Lower leg skin (tissue), 4 donors: ENCODE measurements around the gene ROS1. TPM values are rescaled to one million over a fixed set of nuclear protein-coding genes. Genes with fewer than 3 reads are reported as not detected.
"Not testable (repeated sequence)": the region's sequence is repeated elsewhere in the genome, so short reads cannot be mapped to it uniquely, and the experiment has no call there.

Experiments
- DNase-seq, 2 donors: peaks; one replicate each; pipeline ENCODE4 v3.0.0-alpha.2; 2019; ENCODE audit warnings: low spot score in 2 of 2
- H3K4me3 ChIP-seq: fragments of 200-600 bp; sonication (generic); 2 replicates; pipeline ENCODE4 v1.5.1; 2017; ENCODE audit warnings: mild to moderate bottlenecking, low read depth; ENCODE audit not compliant: poor library complexity, severe bottlenecking
- POLR2A ChIP-seq, 2 donors: fragments of 450-650 bp; IDR thresholded peaks; one replicate each; pipeline ENCODE4 v1.6.1; 2016 to 2017; ENCODE audit warnings: antibody characterized with exemption in 2 of 2, mild to moderate bottlenecking in 1 of 2, moderate library complexity in 1 of 2
- WGBS, 2 donors: methylation state at CpG; one replicate each; pipeline ENCODE4 v1.1.5; 2018; 5-methylcytosine and 5-hydroxymethylcytosine counted together
- intact Hi-C: fragments of 100-400 bp; cut with DNase I; formaldehyde crosslinking; loops from one replicate; pipeline ENCODE4 v1.15.0; 2023; ENCODE audit warnings: low total_unique reads
- total RNA-seq, 4 donors: library from RNA; depleted of rRNA; stranded (reverse); fragments of >200 nt; gene quantifications; one replicate each; pipeline ENCODE4 v1.1.0, GENCODE V29; 2016
- TF ChIP-seq, protein P1 (sequence below), 3 donors: fragments of 450-650 bp; IDR thresholded peaks; one replicate each; pipeline ENCODE4 v1.5.1; 2016; ENCODE audit warnings: antibody characterized with exemption in 3 of 3, mild to moderate bottlenecking in 3 of 3, moderate library complexity in 2 of 3

ROS1 gene
- total RNA-seq, 4 donors from 2014 or later, result 0.11 to 1.3 (median 0.78) TPM

DNA sequence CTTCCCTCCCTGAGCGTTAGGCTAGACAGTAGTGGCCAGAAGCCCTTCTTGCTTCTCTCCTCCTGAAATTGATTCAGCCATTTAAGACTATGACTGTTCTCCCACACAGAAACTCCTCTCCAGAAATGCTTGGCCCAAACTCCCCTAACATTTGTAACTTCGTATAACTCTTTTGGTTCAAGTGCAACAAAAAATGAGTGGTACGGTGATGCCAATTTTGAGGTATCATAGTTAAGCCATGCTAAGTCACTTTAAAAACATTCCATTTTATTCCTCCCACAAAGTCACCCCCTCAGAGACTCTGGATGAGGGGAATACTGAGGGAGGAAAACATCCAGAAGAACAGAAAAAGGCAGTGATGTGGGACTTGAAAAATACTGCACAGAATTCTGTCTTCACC lies 21.1 kb upstream of the ROS1 start:
- intact Hi-C loops, result no loop called here
- no peak for DNase-seq
- 47 to 62% methylated on average over 3 of the region's 3 CpGs for WGBS, 2 donors
- TF ChIP-seq POLR2A (IDR thresholded peaks at IDR 0.05), result no peak
- TF ChIP-seq, protein P1, sequence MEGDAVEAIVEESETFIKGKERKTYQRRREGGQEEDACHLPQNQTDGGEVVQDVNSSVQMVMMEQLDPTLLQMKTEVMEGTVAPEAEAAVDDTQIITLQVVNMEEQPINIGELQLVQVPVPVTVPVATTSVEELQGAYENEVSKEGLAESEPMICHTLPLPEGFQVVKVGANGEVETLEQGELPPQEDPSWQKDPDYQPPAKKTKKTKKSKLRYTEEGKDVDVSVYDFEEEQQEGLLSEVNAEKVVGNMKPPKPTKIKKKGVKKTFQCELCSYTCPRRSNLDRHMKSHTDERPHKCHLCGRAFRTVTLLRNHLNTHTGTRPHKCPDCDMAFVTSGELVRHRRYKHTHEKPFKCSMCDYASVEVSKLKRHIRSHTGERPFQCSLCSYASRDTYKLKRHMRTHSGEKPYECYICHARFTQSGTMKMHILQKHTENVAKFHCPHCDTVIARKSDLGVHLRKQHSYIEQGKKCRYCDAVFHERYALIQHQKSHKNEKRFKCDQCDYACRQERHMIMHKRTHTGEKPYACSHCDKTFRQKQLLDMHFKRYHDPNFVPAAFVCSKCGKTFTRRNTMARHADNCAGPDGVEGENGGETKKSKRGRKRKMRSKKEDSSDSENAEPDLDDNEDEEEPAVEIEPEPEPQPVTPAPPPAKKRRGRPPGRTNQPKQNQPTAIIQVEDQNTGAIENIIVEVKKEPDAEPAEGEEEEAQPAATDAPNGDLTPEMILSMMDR (IDR thresholded peaks at IDR 0.05), result no peak
- H3K4me3 ChIP-seq, result no peak overlapping the region

DNA sequence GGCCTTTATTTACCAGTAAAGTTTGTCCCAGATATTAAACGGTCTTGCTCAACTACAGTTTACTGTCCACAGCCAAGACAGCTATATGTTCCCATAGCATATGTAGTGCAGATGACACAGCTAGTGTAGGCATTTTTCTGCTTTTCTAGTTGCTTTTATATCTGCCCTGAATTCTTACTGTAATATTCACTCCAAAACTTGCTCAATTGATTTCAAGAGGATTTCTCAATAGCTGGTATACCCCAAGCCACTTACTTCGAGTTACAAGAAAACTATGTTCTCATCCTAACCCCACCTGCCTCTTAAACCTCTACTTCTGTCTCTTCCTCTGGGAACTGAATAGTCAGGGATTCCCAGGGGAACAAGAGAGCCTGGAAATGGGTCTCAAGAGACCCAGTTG lies 18.9 kb upstream of the ROS1 start:
- DNase-seq, result no peak
- intact Hi-C loops, result no loop called here
- no peak overlapping the region for H3K4me3 ChIP-seq
- TF ChIP-seq POLR2A (IDR thresholded peaks at IDR 0.05), result no peak
- TF ChIP-seq, protein P1 (IDR thresholded peaks at IDR 0.05), result no peak
- 64 to 71% methylated on average over 2 of the region's 2 CpGs for WGBS, 2 donors

DNA sequence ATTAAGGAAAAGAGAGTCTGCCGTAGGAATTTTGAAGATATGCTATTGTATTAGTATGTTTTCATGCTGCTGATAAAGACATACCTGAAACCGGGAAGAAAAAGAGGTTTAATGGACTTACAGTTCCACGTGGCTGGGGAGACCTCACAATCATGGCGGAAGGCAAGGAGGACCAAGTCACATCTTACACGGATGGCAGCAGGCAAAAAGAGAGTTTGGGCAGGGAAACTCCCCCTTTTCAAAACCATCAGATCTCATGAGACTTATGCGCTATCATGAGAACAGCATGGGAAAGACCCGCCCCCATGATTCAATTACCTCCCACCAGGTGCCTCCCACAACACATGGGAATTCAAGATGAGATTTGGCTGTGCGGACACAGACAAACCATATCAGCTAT lies 16.6 kb upstream of the ROS1 start:
- intact Hi-C loops, DNase-seq, H3K4me3 ChIP-seq: not testable (repeated sequence)
- WGBS, 2 donors, result 86 to 91% methylated on average over 8 of the region's 8 CpGs

DNA sequence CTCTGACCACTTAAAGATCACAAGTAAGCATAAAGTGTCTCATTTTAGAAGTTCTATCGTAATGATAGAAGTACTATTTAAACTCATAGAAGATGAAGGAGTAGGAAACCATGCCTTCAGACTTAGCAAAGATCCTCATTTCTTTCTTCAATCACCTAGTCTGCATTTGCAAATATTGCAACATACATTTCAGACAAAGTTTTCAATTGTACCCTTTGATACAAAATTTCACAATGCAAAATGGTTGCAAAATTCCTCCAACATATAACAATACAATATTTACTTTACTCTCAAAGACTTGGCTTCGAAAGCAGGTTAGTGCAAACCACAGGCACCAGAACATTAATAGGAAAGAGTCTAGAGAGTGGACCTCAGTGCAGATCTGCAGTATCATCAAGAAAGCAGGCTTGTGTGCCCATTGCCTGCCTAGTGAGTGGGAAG lies 16.1 kb upstream of the ROS1 start:
- DNase-seq, result no peak
- 70 to 71% methylated on average over 2 of the region's 2 CpGs for WGBS, 2 donors
- H3K4me3 ChIP-seq, result no peak overlapping the region
- intact Hi-C loops, result no loop called here
- TF ChIP-seq POLR2A (IDR thresholded peaks at IDR 0.05), result no peak
- TF ChIP-seq, protein P1 (IDR thresholded peaks at IDR 0.05), result no peak

DNA sequence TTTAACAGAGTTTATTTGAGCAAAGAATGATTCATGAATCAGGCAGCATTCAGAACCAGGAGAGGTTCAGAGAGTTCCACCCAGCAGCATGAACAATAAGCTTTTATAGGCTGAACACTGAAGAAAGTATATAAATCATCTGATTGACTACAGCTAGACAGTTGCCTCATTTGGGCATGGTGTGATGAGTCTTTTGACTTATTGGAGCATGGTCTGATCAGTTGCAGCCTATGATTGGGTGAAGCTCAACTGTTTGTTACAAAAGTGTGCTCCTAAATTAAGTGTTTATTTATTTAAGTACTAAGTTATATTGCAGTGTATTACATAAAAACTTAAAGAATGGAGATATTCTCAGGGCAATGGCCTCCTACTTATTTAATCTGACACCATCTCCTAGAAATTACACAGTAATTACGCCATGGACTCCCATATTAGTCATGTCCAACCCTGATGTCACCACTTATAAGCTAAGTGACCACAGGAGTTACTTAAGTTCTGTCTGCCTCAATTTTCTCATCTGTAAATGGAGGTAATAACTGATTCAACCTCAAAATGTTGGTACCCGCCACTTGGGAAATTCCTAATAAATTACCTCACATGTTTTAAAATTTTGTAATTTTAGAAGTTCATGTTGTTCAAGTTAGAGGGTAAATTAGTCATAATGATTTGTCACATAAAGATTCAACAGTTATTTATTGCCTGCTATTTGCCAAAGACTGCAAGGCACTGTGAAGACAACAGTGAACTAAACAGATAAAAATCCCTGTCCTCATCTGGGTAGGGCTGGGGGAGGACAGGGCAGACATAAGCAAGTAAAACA lies 15.2 kb upstream of the ROS1 start:
- no peak for DNase-seq
- no peak overlapping the region for H3K4me3 ChIP-seq
- WGBS, 2 donors, result 48 to 57% methylated on average over 2 of the region's 2 CpGs
- TF ChIP-seq, protein P1 (IDR thresholded peaks at IDR 0.05), result no peak
- TF ChIP-seq POLR2A (IDR thresholded peaks at IDR 0.05), result no peak
- intact Hi-C loops, result no loop called here

DNA sequence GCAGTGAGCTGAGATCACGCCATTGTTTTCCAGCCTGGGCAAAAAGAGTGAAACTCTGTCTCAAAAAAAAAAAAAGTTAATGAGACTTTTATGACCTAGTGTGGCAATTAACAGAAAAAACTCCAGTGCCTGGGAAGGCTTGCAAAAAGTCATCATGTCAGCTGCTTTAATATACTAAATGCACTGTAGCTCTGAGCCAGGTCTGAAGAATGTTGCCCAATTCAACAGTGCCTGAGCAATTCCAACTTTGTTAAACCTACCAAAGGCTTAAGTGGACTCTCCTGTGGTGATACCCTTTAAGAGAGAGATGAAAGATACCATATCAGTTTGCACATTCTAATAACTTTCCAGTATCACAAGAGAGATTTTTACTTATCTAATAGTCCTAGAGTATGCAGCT lies 6.5 kb upstream of the ROS1 start:
- DNase-seq, result no peak
- WGBS, 2 donors, result 70 to 86% methylated on average over 1 of the region's 1 CpG
- intact Hi-C loops, result no loop called here
- H3K4me3 ChIP-seq, result no peak overlapping the region
- TF ChIP-seq, protein P1 (IDR thresholded peaks at IDR 0.05), result no peak
- TF ChIP-seq POLR2A (IDR thresholded peaks at IDR 0.05), result no peak
